Measurements from ENCODE around the gene C4B.

Gene C4B

GRCh38 chr6:32075781-32076180 is 61.2 kb downstream of the C4B start:
- no peak overlapping the region for H3K4me3 ChIP-seq (ENCODE audit: low read depth, low read length)
- no peak for TF ChIP-seq CTCF (IDR thresholded peaks at IDR 0.05; ENCODE audit: borderline replicate concordance, insufficient read depth, low read depth, low read length)

GRCh38 chr6:32076321-32076809 is 61.8 kb downstream of the C4B start:
- H3K4me3 ChIP-seq (ENCODE audit: low read depth, low read length): no peak overlapping the region
- TF ChIP-seq CTCF (IDR thresholded peaks at IDR 0.05; ENCODE audit: borderline replicate concordance, insufficient read depth, low read depth, low read length): no peak

GRCh38 chr6:32079566-32080290 is 65.1 kb downstream of the C4B start:
- H3K4me3 ChIP-seq (ENCODE audit: low read depth, low read length): no peak overlapping the region
- no peak for TF ChIP-seq CTCF (IDR thresholded peaks at IDR 0.05; ENCODE audit: borderline replicate concordance, insufficient read depth, low read depth, low read length)

- no peak for TF ChIP-seq CTCF (IDR thresholded peaks at IDR 0.05; ENCODE audit: borderline replicate concordance, insufficient read depth, low read depth, low read length)
- no peak overlapping the region for H3K4me3 ChIP-seq (ENCODE audit: low read depth, low read length)
Observed at GRCh38 chr6:32081168-32081990, 66.8 kb downstream of the C4B start.

- TF ChIP-seq CTCF (IDR thresholded peaks at IDR 0.05; ENCODE audit: borderline replicate concordance, insufficient read depth, low read depth, low read length): no peak
- no peak overlapping the region for H3K4me3 ChIP-seq (ENCODE audit: low read depth, low read length)
Observed at GRCh38 chr6:32082478-32082877, 67.9 kb downstream of the C4B start.

- no peak for TF ChIP-seq CTCF (IDR thresholded peaks at IDR 0.05; ENCODE audit: borderline replicate concordance, insufficient read depth, low read depth, low read length)
- H3K4me3 ChIP-seq (ENCODE audit: low read depth, low read length): no peak overlapping the region
Observed at GRCh38 chr6:32082935-32083334, 68.3 kb downstream of the C4B start.

Data from GM12875 (cell line).